OCI-LY7 (cell line): Measurements from ENCODE around the gene PCDH9. TPM values are rescaled to one million over a fixed set of nuclear protein-coding genes. Genes with fewer than 3 reads are reported as not detected.

ENCODE experiments used
- BruUV-seq: library from RNA; stranded (reverse); fragments of 400-500 nt; replicated peaks from 2 replicates; lab custom pipeline; 2021; lab: Mats Ljungman, UMichigan
- CTCF ChIA-PET: fragments of 300-600 bp; sonication (Branson Sonifier 250); formaldehyde crosslinking; loops from one replicate; lab custom pipeline; 2022; ENCODE audit warnings: antibody characterized with exemption; ENCODE audit not compliant: unreplicated experiment; lab: Charles Lee
- POLR2A ChIA-PET: fragments of 300-600 bp; sonication (Branson Sonifier 250); formaldehyde crosslinking; loops from one replicate; lab custom pipeline; 2022; ENCODE audit warnings: antibody characterized with exemption; lab: Charles Lee
- DNase-seq: peaks from one replicate; pipeline ENCODE4 v3.0.0-alpha.2; 2015; ENCODE audit warnings: low spot score
- H2AFZ ChIP-seq: fragments of 200-600 bp; sonication (generic), shearing (Covaris generic); 2 replicates; pipeline ENCODE4 v1.6.1; 2014; ENCODE audit warnings: mild to moderate bottlenecking, antibody characterized with exemption, low read length, moderate library complexity
- H3K27ac ChIP-seq: fragments of 200-600 bp; sonication (generic); 2 replicates; pipeline ENCODE4 v1.5.1; 2014; ENCODE audit warnings: mixed run types, low read depth, mild to moderate bottlenecking, moderate library complexity, low read length, inconsistent platforms; ENCODE audit not compliant: poor library complexity, severe bottlenecking
- H3K36me3 ChIP-seq: fragments of 200-600 bp; sonication (generic); 2 replicates; pipeline ENCODE4 v1.6.1; 2014; ENCODE audit warnings: mild to moderate bottlenecking, antibody characterized with exemption, low read length, moderate library complexity, mixed read lengths; ENCODE audit not compliant: insufficient read depth
- H3K4me1 ChIP-seq: fragments of 200-600 bp; sonication (generic); 2 replicates; pipeline ENCODE4 v1.5.1; 2014; ENCODE audit warnings: mild to moderate bottlenecking, low read length; ENCODE audit not compliant: insufficient read depth, poor library complexity, severe bottlenecking
- H3K4me2 ChIP-seq: fragments of 200-600 bp; sonication (generic); 2 replicates; pipeline ENCODE4 v1.6.1; 2014; ENCODE audit warnings: mild to moderate bottlenecking, low read length
- H3K4me3 ChIP-seq: fragments of 200-600 bp; sonication (generic); 2 replicates; pipeline ENCODE4 v1.5.1; 2014; ENCODE audit warnings: mild to moderate bottlenecking, low read depth, low read length; ENCODE audit not compliant: poor library complexity, severe bottlenecking
- H3K79me2 ChIP-seq: fragments of 200-600 bp; sonication (generic); 2 replicates; pipeline ENCODE4 v1.6.1; 2016; ENCODE audit warnings: low read depth, mild to moderate bottlenecking, low read length, moderate library complexity, mixed read lengths; ENCODE audit not compliant: insufficient read depth
- H3K9me2 ChIP-seq: fragments of 200-600 bp; sonication (generic); 2 replicates; pipeline ENCODE4 v1.6.1; 2016; ENCODE audit warnings: mild to moderate bottlenecking, low read length, mixed read lengths; ENCODE audit not compliant: insufficient read depth
- H3K9me3 ChIP-seq: fragments of 200-600 bp; sonication (generic); 2 replicates; pipeline ENCODE4 v1.6.1; 2014; ENCODE audit warnings: mild to moderate bottlenecking, mixed run types, low read length, mixed read lengths
- H4K20me1 ChIP-seq: fragments of 200-600 bp; sonication (generic); 2 replicates; pipeline ENCODE4 v1.6.1; 2014; ENCODE audit warnings: mild to moderate bottlenecking, antibody characterized with exemption, low read length, moderate library complexity, mixed read lengths; ENCODE audit not compliant: insufficient read depth
- CTCF ChIP-seq: fragments of 200-600 bp; sonication (generic); conservative IDR thresholded peaks from 2 replicates; pipeline ENCODE4 v1.5.1; 2014; ENCODE audit warnings: mild to moderate bottlenecking, antibody characterized with exemption, low read length, moderate library complexity, mixed read lengths
- EZH2phosphoT487 ChIP-seq: fragments of 200-600 bp; sonication (generic); IDR thresholded peaks from 2 replicates; pipeline ENCODE4 v1.6.1; 2018; ENCODE audit warnings: low read depth, borderline replicate concordance, mild to moderate bottlenecking, mixed run types, antibody characterized with exemption, low read length, moderate library complexity, mixed read lengths
- intact Hi-C: fragments of 100-400 bp; cut with micrococcal nuclease; formaldehyde crosslinking; loops from one replicate; pipeline ENCODE4 v1.10.0; 2022; ENCODE audit not compliant: unreplicated experiment
- total RNA-seq, 2 experiments: library from RNA; depleted of rRNA in 1 of 2; stranded (reverse); fragments of >200 nt in 1 of 2; shearing (Covaris generic) in 1 of 2; gene quantifications; 2 replicates each; pipeline ENCODE4 v1.2.3, GENCODE V29; 2014 to 2022

The PCDH9 gene
- total RNA-seq, 2 experiments from 2014 or later: 20.1 to 26.0 TPM

- POLR2A ChIA-PET: interaction anchor here (0.8 to 1.3 kb wide), 5 partner anchors 8 to 301 kb away, joined by 3 to 7 read pairs (median 3); no protein-coding TSS in a partner anchor
- Histone ChIP-seq H3K9me3 (no peaks in the 10 kb centered on the region), H3K79me2 (no peaks in the 10 kb centered on the region), H3K27ac (no peak overlapping the region), H3K4me3 (no peak overlapping the region), H3K4me1 (no peaks in the 10 kb centered on the region), H4K20me1 (no peaks in the 10 kb centered on the region), H3K9me2 (no peaks in the 10 kb centered on the region), H3K36me3 (no peaks in the 10 kb centered on the region), H3K4me2 (no peak overlapping the region), H2AFZ (no peak overlapping the region; the same call in 1 of the 2 replicates)
- TF ChIP-seq EZH2phosphoT487: no peak
- no peak for TF ChIP-seq CTCF
- intact Hi-C loops: no loop called here
- CTCF ChIA-PET: interaction anchor here (1.3 kb wide), 1 partner anchor 14 kb away, joined by 3 read pairs; no protein-coding TSS in a partner anchor
- no peak for DNase-seq
- no TSS peak for BruUV-seq
Observed at GRCh38 chr13:66359393-66359792, 870.7 kb downstream of the PCDH9 start.

- H4K20me1 ChIP-seq: no peaks in the 10 kb centered on the region
- no peak overlapping the region for H3K4me3 ChIP-seq
- H3K9me2 ChIP-seq: no peaks in the 10 kb centered on the region
- no peak overlapping the region for H2AFZ ChIP-seq
- POLR2A ChIA-PET: interaction anchor here (1.0 to 1.3 kb wide), 2 partner anchors 9 to 100 kb away, joined by 3 read pairs; no protein-coding TSS in a partner anchor
- no peak for DNase-seq
- H3K9me3 ChIP-seq: no peaks in the 10 kb centered on the region
- intact Hi-C loops: no loop called here
- H3K79me2 ChIP-seq: no peaks in the 10 kb centered on the region
- no peaks in the 10 kb centered on the region for H3K36me3 ChIP-seq
- no peak overlapping the region for H3K27ac ChIP-seq
- CTCF ChIA-PET: interaction anchor here (1.3 kb wide), 1 partner anchor 13 kb away, joined by 3 read pairs; no protein-coding TSS in a partner anchor
- TF ChIP-seq CTCF: no peak
- no peak for TF ChIP-seq EZH2phosphoT487
- no peaks in the 10 kb centered on the region for H3K4me1 ChIP-seq
- BruUV-seq: no TSS peak
- H3K4me2 ChIP-seq: no peak overlapping the region
Observed at GRCh38 chr13:66358564-66358963, 871.6 kb downstream of the PCDH9 start.

- TF ChIP-seq CTCF (no peak), EZH2phosphoT487 (no peak)
- Histone ChIP-seq H4K20me1 (no peaks in the 10 kb centered on the region), H3K9me3 (no peaks in the 10 kb centered on the region), H3K27ac (no peak overlapping the region), H3K4me3 (no peak overlapping the region), H3K4me2 (no peak overlapping the region), H3K4me1 (no peaks in the 10 kb centered on the region), H3K36me3 (no peaks in the 10 kb centered on the region), H3K9me2 (no peaks in the 10 kb centered on the region), H3K79me2 (no peaks in the 10 kb centered on the region), H2AFZ (no peak overlapping the region)
- CTCF ChIA-PET: no interaction called here
- intact Hi-C loops: no loop called here
- DNase-seq: no peak
- no TSS peak for BruUV-seq
- POLR2A ChIA-PET: interaction anchor here (1.3 kb wide), 1 partner anchor 102 kb away, joined by 3 read pairs; no protein-coding TSS in a partner anchor
Observed at GRCh38 chr13:66357463-66357862, 872.7 kb downstream of the PCDH9 start.
